Measurements from ENCODE around the gene WDR12. TPM values are rescaled to one million over a fixed set of nuclear protein-coding genes. Genes with fewer than 3 reads are reported as not detected.

Gene WDR12
- total and polyA plus RNA-seq, 2 of the 4 experiments (the other 2 are of a cell fraction) = 8.6 to 17.0 TPM

DNA sequence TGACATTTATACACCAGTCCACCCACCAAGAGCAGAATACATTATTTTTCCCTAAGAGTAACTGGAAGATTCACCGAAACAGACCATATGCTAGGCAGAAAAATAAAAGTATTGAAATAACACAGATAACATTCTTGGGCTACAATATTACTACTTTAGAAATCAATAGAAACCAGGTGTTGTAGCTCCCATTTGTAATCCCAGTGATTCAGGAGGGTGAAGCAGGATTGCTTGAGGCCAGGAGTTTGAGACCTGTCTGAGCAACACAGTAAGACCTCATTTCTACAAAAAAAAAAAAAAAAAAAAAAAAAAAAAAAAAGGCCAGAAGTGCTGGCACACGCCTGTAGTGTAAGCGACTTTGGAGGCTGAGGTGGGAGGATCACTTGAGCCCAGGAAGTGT lies 49.5 kb downstream of the WDR12 start:
- H2BK120ac ChIP-seq (ENCODE audit: low read depth, low read length) = no peak overlapping the region
- TF ChIP-seq RCOR1 (IDR thresholded peaks at IDR 0.05; ENCODE audit: insufficient replicate concordance, low read length) (no peak), CEBPB (IDR thresholded peaks at IDR 0.05; ENCODE audit: low read depth, low read length) (no peak), BHLHE40 (IDR thresholded peaks at IDR 0.05; ENCODE audit: low read depth, low read length) (no peak), RAD21 (IDR thresholded peaks at IDR 0.05; ENCODE audit: low read length) (no peak), NFE2L2 (IDR thresholded peaks at IDR 0.05; ENCODE audit: low read depth, low read length) (no peak), MXI1 (IDR thresholded peaks at IDR 0.05; ENCODE audit: borderline replicate concordance, low read depth, low read length) (no peak), FOS (IDR thresholded peaks at IDR 0.05; ENCODE audit: low read depth, low read length) (no peak), CHD1 (IDR thresholded peaks at IDR 0.05; ENCODE audit: low read depth, low read length) (no peak), MAZ (IDR thresholded peaks at IDR 0.05; ENCODE audit: borderline replicate concordance, low read depth, low read length) (no peak)
- TF ChIP-seq, protein P1, sequence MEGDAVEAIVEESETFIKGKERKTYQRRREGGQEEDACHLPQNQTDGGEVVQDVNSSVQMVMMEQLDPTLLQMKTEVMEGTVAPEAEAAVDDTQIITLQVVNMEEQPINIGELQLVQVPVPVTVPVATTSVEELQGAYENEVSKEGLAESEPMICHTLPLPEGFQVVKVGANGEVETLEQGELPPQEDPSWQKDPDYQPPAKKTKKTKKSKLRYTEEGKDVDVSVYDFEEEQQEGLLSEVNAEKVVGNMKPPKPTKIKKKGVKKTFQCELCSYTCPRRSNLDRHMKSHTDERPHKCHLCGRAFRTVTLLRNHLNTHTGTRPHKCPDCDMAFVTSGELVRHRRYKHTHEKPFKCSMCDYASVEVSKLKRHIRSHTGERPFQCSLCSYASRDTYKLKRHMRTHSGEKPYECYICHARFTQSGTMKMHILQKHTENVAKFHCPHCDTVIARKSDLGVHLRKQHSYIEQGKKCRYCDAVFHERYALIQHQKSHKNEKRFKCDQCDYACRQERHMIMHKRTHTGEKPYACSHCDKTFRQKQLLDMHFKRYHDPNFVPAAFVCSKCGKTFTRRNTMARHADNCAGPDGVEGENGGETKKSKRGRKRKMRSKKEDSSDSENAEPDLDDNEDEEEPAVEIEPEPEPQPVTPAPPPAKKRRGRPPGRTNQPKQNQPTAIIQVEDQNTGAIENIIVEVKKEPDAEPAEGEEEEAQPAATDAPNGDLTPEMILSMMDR (conservative IDR thresholded peaks at IDR 0.05; ENCODE audit: low read depth, low read length) = no peak
- TF ChIP-seq, protein P2, sequence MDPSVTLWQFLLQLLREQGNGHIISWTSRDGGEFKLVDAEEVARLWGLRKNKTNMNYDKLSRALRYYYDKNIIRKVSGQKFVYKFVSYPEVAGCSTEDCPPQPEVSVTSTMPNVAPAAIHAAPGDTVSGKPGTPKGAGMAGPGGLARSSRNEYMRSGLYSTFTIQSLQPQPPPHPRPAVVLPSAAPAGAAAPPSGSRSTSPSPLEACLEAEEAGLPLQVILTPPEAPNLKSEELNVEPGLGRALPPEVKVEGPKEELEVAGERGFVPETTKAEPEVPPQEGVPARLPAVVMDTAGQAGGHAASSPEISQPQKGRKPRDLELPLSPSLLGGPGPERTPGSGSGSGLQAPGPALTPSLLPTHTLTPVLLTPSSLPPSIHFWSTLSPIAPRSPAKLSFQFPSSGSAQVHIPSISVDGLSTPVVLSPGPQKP (IDR thresholded peaks at IDR 0.05; ENCODE audit: borderline replicate concordance, low read depth, low read length) = no peak
- no peak overlapping the region for H3K18ac ChIP-seq (ENCODE audit: low read depth, low read length)
- no peak overlapping the region for H2AK9ac ChIP-seq (replicated peaks; ENCODE audit: low read depth, low read length, poor library complexity)
- no peak overlapping the region for H2BK20ac ChIP-seq (ENCODE audit: low read depth, low read length)
- H3K9me3 ChIP-seq (ENCODE audit: control insufficient read depth, insufficient read depth, low read length) = no peaks in the 10 kb centered on the region
- no peak overlapping the region for H4K8ac ChIP-seq (ENCODE audit: low read depth in 2 of 2, low read length in 2 of 2)
- DNase-seq (no peak), ATAC-seq (ENCODE audit: low read depth) (no peak)
- no peaks in the 10 kb centered on the region for H3K4me1 ChIP-seq (ENCODE audit: control insufficient read depth, insufficient read depth, low read length)
- no peak overlapping the region for H3K4me3 ChIP-seq (ENCODE audit: insufficient read depth, low read depth, low read length)
- H2AFZ ChIP-seq (replicated peaks; ENCODE audit: low read length, poor library complexity) = no peak overlapping the region
- no peak overlapping the region for H4K5ac ChIP-seq (ENCODE audit: low read depth, low read length)
- H3K27me3 ChIP-seq (ENCODE audit: control insufficient read depth, insufficient read depth, low read length) = no peaks in the 10 kb centered on the region
- no peak overlapping the region for H3K4me2 ChIP-seq (ENCODE audit: low read depth, low read length)
- H3K27ac ChIP-seq (ENCODE audit: insufficient read depth, low read length) = no peak overlapping the region
- in situ Hi-C loops (cut with MboI; ENCODE audit: low sequenced_read_pairs) = no loop called here
- H3K56ac ChIP-seq (ENCODE audit: extremely low read depth, insufficient read depth, low read length) = no peak overlapping the region
- no peak overlapping the region for H3K4ac ChIP-seq (ENCODE audit: low read depth, low read length)
- no peaks in the 10 kb centered on the region for H3K79me1 ChIP-seq (ENCODE audit: low read depth in 1 of 2, low read length in 2 of 2)
- no peaks in the 10 kb centered on the region for H3K36me3 ChIP-seq (ENCODE audit: control insufficient read depth, insufficient read depth, low read length)
- intact Hi-C loops (cut with micrococcal nuclease) = no loop called here
- H3K9me1 ChIP-seq (ENCODE audit: insufficient read depth, low read length) = no peaks in the 10 kb centered on the region
- H2AK5ac ChIP-seq (ENCODE audit: low read depth, low read length) = no peak overlapping the region
- H3K23ac ChIP-seq (ENCODE audit: low read depth, low read length) = no peak overlapping the region
- ChIA-PET CTCF (no interaction called here), POLR2A (ENCODE audit: unreplicated experiment) (no interaction called here)
- H2BK15ac ChIP-seq (ENCODE audit: low read depth, low read length) = no peak overlapping the region
- no CpG with 5 or more reads among the region's 3 CpGs for WGBS, 2 experiments (ENCODE audit: extremely low coverage in 2 of 2, insufficient read length in 1 of 2)
- no peaks in the 10 kb centered on the region for H4K20me1 ChIP-seq (ENCODE audit: insufficient read depth, low read length)
- no peak overlapping the region for H3K14ac ChIP-seq (replicated peaks; ENCODE audit: low read depth, low read length)
- no peak overlapping the region for H2BK5ac ChIP-seq (ENCODE audit: low read depth, low read length, poor library complexity, severe bottlenecking)
- no peak overlapping the region for H3K9ac ChIP-seq (ENCODE audit: low read depth, low read length)
- no peak overlapping the region for H4K91ac ChIP-seq (ENCODE audit: insufficient read depth, low read depth, low read length)
- no TSS peak for BruUV-seq (replicated peaks)
- dilution Hi-C loops (cut with HindIII; ENCODE audit: low sequenced_read_pairs, unreplicated experiment) = no loop called here
